MG63 (cell line): ENCODE data around the gene GLP1R. TPM values are rescaled to one million over a fixed set of nuclear protein-coding genes. Genes with fewer than 3 reads are reported as not detected.

Source experiments
- DNase-seq: peaks from one replicate; pipeline ENCODE4 v3.0.0-alpha.2; 2020
- H3K27me3 ChIP-seq: fragments of 250-450 bp; sonication (Bioruptor Pico); 2 replicates; pipeline ENCODE4 v1.5.1; 2020; ENCODE audit warnings: mild to moderate bottlenecking, moderate library complexity
- H3K36me3 ChIP-seq: fragments of 250-450 bp; sonication (Bioruptor Pico); 2 replicates; pipeline ENCODE4 v1.5.1; 2020; ENCODE audit warnings: mild to moderate bottlenecking, moderate library complexity
- H3K4me3 ChIP-seq: fragments of 250-450 bp; sonication (Bioruptor Pico); 2 replicates; pipeline ENCODE4 v1.5.1; 2020; ENCODE audit warnings: mild to moderate bottlenecking, moderate library complexity
- H3K9me3 ChIP-seq: fragments of 250-450 bp; sonication (Bioruptor Pico); 2 replicates; pipeline ENCODE4 v1.5.1; 2020; ENCODE audit warnings: mild to moderate bottlenecking, moderate library complexity
- total RNA-seq: library from RNA; depleted of rRNA; stranded (reverse); fragments of >200 nt; shearing (Covaris generic); gene quantifications from 2 replicates; pipeline ENCODE4 v1.2.3, GENCODE V29; 2014; ENCODE audit warnings: low replicate concordance

The GLP1R gene
- total RNA-seq, 1 experiment from 2014 or later = not detected

DNA sequence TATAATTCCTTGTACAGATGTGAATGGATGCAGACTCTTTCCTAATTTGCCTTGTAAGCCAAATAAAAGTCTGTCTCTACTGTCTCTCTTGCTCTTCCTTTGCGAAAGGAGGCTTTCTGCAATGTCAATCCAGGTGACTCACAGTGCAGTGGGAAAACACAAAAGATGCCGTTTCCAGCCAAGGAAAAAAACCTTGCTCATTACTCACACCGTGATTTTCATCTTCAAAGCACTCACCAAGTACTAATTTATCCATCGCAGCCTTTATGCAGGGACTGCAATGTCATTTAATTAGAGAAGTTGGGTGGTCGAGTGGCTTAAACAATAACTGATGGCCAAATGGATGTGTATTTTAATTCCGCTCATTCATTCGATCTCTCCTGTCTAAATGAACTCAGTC lies 42.6 kb downstream of the GLP1R start:
- Histone ChIP-seq H3K4me3 (no peak overlapping the region), H3K27me3 (peaks cover 48% of the 10 kb centered on the region), H3K36me3 (no peaks in the 10 kb centered on the region), H3K9me3 (no peaks in the 10 kb centered on the region; the same call in 1 of the 2 replicates)
- DNase-seq = no peak

DNA sequence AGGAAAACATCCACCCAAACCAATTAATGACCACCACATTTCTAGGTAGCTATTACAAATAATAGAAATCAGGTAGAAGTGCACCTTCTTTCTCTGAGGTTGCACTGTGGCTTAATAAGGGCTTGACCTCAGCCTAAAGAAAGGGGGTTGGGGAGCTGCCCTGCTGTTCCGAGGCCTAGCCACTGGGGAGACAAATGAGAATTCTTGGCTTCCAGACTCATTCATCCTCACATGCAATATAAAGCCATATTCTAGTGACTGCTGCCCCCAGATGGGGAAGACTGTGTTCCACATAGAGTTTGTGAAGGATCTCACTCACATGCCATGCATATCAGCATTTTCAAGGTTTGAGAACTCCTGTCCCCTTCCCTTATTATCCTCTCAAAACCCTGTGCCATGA lies 43.5 kb downstream of the GLP1R start:
- no peak overlapping the region for H3K4me3 ChIP-seq
- DNase-seq = no peak
- peaks cover 39% of the 10 kb centered on the region for H3K27me3 ChIP-seq
- no peaks in the 10 kb centered on the region; the same call in 1 of the 2 replicates for H3K9me3 ChIP-seq
- no peaks in the 10 kb centered on the region for H3K36me3 ChIP-seq

DNA sequence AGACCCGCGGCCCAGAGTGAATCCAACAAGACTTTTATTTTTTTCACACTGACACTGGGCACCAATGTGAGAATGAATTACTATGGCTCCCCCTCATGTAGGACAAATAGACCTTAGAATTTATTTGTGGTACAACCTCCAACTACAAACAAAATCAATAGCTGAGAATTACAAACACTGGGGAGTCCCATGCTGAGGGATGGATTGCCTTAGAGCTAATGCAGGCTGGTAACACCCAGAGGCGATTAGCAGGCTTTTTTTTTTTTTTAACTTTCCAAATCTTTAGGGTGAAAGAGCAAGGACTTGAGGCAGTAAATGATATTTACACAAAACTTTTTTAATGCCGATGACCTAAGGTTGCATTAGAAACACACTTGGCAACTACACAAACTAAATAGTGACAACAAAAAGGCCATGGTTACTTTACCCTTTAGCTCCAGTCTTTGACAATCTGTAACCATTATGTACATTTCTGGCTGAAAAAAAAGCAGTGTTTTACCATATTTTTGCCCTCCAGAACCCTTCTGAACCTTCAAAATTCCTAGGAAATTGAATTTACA lies 44.6 kb downstream of the GLP1R start:
- no peaks in the 10 kb centered on the region; the same call in 1 of the 2 replicates for H3K9me3 ChIP-seq
- H3K27me3 ChIP-seq = peaks cover 28% of the 10 kb centered on the region
- no peaks in the 10 kb centered on the region for H3K36me3 ChIP-seq
- H3K4me3 ChIP-seq = no peak overlapping the region
- DNase-seq = no peak

DNA sequence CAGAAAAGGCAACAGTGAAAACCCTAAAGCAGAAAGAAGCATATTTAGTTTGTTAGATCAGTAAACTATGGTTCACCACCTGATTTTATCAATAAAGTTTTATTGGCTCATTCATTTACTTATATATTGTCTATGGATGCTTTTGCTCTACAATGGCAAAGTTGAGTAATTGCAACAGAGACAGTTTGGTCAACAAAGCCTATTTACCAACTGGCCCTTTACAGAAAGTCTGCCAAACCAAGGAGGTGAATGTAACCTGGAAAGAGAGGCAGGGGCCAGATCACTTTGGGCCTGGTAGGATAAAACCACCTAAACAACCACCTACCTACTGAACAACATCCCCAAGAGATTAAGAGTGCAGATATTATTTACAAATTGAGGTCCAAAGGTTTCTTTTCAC lies 47.0 kb downstream of the GLP1R start:
- H3K36me3 ChIP-seq = no peaks in the 10 kb centered on the region
- no peaks in the 10 kb centered on the region for H3K9me3 ChIP-seq
- H3K27me3 ChIP-seq = peaks cover 8% of the 10 kb centered on the region
- no peak overlapping the region for H3K4me3 ChIP-seq
- DNase-seq = no peak

DNA sequence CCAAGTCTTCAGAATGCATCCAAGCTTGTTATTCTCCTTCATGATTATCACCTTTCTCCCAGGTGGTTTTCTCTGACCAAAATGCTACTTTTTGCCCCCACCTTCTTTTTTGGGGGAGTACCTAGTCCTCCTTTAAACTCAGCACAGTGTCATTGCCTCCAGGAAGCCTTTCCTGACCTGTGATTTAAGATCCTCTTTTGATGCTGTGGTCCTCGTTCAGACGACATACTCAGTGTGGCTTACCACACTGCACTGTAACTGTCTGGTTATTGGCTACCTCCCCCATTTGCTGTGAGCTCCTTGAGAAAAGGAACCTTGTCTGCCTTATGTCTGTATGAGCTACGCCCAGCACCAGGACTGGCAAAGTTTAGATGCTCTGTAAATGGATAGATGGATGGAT lies 51.8 kb downstream of the GLP1R start:
- peaks cover 13% of the 10 kb centered on the region for H3K36me3 ChIP-seq

DNA sequence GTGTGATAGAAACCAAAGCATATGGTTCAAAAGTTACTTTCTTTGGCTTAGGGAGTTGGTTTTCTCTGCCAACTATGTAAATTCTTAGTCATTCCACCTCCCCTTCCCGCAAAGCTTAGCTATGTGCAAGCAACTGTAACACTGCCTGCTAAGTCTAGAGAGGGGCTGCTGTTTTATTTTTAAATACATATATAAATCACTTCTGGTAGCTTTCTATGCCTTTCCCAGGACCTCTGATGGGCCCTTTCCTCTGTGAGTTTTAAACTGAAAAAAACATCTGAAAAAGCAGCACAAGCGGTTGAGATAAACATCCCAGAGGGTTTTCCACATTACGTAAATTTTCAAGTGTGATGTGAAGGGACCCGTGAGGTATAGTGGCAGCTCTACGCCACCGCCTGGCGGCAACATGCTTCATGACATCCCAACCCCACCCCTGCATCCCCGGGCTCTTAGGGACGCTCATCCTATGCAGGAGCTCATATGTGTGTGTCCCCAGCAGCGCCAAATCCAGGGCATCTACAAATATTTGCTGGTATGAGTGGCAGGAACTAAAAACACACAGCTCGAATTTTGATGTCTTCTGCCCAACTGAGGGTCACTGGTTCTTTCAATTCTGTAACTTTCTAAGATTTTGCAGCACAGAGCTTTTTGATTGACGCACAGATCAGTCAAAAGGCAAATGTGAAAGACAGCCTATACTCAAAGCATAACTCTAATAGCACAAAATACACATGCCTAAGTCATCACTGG lies 53.7 kb downstream of the GLP1R start:
- DNase-seq = peak; percentile 68
- Histone ChIP-seq H3K4me3 (no peak overlapping the region), H3K27me3 (no peaks in the 10 kb centered on the region), H3K9me3 (no peaks in the 10 kb centered on the region), H3K36me3 (peaks cover 23% of the 10 kb centered on the region)

More for the DNA sequence above, 51.8 kb downstream of the GLP1R start:
- no peak for DNase-seq
- Histone ChIP-seq H3K9me3 (no peaks in the 10 kb centered on the region), H3K27me3 (no peaks in the 10 kb centered on the region), H3K4me3 (no peak overlapping the region)

DNA sequence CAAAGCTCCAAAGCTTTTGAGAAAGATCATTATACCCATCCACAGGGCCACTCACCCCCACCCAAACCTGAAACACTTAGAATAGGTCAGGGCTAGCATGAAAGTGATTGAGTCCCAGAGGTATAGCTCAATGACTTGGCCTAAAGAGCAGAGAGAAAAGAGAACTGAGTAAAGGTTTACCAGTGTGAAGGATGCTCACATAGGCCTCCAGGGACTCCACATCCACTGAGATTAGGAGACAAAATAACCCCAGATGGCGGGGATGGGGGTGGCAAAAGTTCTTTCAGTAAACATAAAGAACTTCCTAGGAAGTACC lies 54.2 kb downstream of the GLP1R start:
- Histone ChIP-seq H3K36me3 (peaks cover 25% of the 10 kb centered on the region), H3K4me3 (no peak overlapping the region), H3K9me3 (no peaks in the 10 kb centered on the region), H3K27me3 (no peaks in the 10 kb centered on the region)
- DNase-seq = no peak

DNA sequence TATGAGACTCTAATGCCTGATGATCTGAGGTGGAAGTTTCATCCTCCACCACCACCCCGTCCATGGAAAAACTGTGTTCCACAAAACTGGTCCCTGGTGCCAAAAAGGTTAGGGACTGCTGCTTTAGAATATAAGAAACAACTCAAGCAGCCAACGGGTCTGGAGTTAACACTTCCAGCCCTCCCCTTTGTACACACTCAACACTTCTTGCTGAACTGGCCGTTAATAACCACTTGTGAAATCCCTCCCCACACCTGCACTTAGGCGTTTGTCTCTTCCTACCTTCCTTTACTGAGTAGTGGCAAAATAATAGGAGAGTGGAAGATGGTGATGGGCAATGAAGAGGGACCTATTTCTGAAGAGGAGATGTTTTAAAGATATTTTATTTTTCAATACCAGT lies 55.9 kb downstream of the GLP1R start:
- peaks cover 35% of the 10 kb centered on the region for H3K36me3 ChIP-seq
- H3K27me3 ChIP-seq = no peaks in the 10 kb centered on the region
- no peak for DNase-seq
- H3K4me3 ChIP-seq = no peak overlapping the region
- no peaks in the 10 kb centered on the region for H3K9me3 ChIP-seq

DNA sequence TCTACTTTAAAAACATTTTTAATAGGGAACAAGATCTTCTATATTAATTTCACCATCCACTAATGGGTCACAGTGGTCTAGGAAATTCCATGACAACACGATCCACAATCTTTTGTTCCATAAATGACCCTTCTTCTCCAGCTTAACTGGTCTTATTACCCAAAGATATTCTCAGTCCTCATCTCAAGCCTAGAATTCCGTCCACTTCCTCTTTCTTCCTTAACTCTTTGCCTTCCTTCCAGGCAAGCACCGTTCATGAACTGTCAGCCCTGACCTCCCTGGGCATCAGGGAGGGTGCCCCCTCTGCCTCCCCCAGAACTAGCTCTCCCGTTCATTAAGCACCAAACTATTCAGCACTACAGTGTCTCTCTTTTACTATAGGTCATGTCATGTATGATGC lies 58.5 kb downstream of the GLP1R start:
- no peak overlapping the region for H3K4me3 ChIP-seq
- H3K9me3 ChIP-seq = no peaks in the 10 kb centered on the region
- no peak for DNase-seq
- peaks cover 54% of the 10 kb centered on the region for H3K36me3 ChIP-seq
- no peaks in the 10 kb centered on the region for H3K27me3 ChIP-seq

DNA sequence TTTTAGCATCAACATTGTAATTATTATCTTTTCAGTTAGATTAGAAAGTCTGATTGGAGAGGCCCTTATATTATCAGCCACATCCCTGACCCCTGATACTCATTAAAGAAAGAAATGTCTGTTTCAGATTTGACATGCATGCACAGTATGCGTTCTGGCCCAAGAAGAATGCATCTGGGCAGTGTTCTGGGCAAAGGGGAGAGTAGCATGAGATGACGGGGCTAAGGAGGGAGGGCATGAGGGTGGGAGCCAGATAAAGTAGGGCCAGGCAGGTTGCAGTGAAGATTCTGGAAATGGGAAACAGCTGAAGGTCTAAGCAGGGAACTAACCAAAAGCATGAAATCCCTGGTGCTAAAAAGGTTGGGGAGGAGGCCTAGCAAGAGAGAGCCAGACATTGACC lies 59.1 kb downstream of the GLP1R start:
- Histone ChIP-seq H3K9me3 (no peaks in the 10 kb centered on the region), H3K36me3 (peaks cover 56% of the 10 kb centered on the region), H3K4me3 (no peak overlapping the region), H3K27me3 (no peaks in the 10 kb centered on the region)
- no peak for DNase-seq

DNA sequence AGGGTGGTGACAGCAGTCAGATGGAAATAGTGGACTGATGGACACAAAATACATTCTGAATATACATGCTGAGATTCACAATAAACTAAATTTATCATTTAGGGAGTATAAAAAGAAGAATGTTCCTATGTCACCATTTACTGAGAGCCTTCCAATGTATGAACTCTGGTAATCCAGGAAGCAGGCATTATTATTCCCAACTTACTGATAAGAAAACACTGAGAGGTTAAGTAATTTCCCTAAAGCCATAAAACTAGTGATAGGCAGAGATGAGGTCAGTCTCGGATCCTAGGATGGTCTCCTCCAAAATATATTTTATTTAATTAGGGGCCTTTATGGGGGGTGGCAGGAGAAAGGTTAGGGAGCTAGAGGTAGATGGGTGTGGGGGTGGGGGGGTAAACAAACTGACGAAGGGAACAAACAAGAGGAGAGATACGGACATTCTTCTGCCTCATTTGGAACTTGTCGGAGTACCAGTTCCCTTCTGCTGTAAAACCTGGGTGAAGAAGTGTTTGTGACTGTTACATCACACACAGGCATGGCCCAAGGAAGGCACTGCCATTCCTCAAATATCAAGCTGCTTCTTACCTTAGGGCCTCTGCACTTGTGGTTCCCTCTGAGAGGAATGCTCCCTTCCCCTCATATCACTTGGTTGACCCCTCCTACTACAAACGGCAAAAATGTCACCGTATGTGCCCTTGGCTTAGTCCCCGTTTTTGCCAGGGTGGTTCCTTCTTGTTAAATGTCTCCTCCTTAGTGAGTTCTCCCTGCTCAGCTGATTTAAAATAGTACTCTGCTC lies 59.7 kb downstream of the GLP1R start:
- no peak overlapping the region for H3K4me3 ChIP-seq
- no peaks in the 10 kb centered on the region for H3K27me3 ChIP-seq
- H3K9me3 ChIP-seq = no peaks in the 10 kb centered on the region
- DNase-seq = no peak
- H3K36me3 ChIP-seq = peaks cover 56% of the 10 kb centered on the region

DNA sequence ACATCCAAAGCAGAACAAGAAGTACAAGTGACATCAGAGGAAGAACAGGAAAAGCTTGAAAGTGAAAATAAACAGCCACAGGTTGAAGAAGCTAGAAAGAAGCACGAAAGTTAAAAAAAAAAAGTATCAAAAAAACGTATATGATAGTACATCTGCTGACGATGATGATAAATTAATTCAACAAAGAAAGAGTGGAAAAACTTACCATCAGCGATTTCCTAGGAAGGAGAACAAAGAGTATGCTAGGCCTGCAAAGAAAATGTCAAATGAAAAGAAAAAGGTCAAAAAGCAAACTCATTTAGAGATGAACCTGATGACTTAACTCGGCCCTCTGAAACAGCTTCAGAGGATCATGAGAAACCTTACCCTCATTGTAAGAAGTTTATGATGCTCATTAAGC lies 62.7 kb downstream of the GLP1R start:
- no peaks in the 10 kb centered on the region for H3K9me3 ChIP-seq
- DNase-seq = no peak

DNA sequence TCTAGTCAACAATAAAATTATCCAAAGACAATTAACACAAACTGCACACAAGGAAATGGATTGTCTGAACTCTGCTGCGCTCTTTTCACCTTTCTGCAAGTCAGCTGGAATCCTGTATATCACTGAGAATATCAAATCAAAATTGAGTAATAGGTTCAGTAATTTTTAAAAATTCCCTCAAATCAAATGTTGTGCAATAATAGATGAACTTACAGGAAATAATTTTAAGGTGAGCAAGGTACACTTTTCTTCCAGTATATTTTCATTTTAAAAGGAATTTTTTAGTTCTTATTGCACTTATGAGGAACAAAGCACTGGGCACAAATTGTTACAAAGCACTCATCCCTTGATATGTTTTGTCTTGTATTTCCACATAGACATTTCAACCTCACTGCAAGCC lies 65.2 kb downstream of the GLP1R start:
- Histone ChIP-seq H3K9me3 (no peaks in the 10 kb centered on the region), H3K36me3 (peaks cover 27% of the 10 kb centered on the region), H3K4me3 (peak overlapping the region; percentile 72), H3K27me3 (no peaks in the 10 kb centered on the region)
- DNase-seq = no peak

More for the DNA sequence above, 62.7 kb downstream of the GLP1R start:
- no peaks in the 10 kb centered on the region for H3K27me3 ChIP-seq
- H3K4me3 ChIP-seq = no peak overlapping the region
- peaks cover 38% of the 10 kb centered on the region for H3K36me3 ChIP-seq

DNA sequence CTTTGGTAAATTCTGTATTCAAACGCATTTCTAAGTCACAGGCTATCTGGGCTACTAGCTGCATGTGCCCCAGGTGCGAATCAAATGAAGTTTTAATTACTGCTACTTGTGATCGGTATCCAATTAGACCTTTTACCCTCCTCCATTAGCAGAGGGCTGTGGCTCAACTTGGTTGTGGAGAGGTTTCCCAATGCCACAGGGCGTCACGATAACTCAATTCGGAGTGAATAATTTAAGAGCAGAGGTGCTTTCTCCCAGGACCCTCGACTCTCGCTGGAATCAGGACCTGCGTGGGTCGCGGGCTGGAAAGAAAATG lies 65.8 kb downstream of the GLP1R start:
- Histone ChIP-seq H3K36me3 (peaks cover 23% of the 10 kb centered on the region), H3K9me3 (no peaks in the 10 kb centered on the region), H3K4me3 (peak overlapping the region; percentile 72), H3K27me3 (no peaks in the 10 kb centered on the region)
- DNase-seq = no peak

DNA sequence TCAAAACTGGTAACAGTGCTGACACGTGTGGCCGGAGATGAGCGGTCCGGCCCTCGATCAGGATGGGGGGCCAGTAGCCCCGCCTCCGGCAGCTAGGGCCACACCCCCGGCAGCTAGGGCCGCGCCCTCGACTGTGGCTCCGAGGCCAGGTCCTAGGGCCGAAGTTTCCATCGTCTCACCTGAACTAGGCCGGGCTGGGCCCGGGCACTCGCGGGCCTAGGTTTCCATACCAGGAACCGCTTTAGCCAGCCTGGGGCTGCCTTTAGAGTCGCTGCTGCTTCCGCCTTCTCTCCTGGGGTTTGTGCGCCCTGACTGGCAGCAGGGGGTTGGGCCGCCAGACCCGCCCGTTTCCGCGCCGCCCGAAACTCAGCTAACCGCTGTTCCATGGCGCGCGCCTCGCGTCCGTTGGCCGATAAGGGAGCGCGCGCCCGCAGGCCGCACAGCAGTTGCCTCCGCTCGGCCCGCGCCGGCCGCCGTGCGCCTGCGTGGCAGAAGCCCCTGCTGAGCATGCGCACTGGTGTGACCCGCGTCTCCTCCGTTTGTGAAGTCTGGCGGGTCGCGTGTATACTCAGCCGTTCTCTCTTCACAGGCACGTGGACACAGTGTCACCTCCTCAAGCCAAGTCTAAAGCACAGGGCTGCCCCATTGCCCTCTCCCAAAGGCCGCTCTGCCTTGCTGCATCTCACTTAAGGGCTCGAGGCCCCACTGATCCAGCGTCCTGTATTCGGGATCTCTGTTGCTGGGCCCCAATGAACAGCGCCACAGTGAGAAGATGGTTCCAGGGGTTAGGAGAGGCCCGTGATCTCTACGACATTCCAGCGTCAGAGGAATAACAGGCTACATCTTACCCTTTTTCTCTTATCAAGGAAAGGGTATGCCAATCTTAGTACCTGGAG lies 66.4 kb downstream of the GLP1R start, which contains the start of gene SAYSD1:
TSS of gene SAYSD1 (minus strand) at position 483 of the 896 bp plus-strand sequence. CDS start at position 386, 97 bp downstream.
- Histone ChIP-seq H3K9me3 (peaks cover 2% of the 10 kb centered on the region; the same call in 1 of the 2 replicates), H3K27me3 (0 out of 2 replicates have a peak, but pooled peaks cover 3% of the 10 kb centered on the region), H3K36me3 (peaks cover 17% of the 10 kb centered on the region), H3K4me3 (peak within 1 kb of the TSS; percentile 72)
- peak; percentile 100 for DNase-seq

DNA sequence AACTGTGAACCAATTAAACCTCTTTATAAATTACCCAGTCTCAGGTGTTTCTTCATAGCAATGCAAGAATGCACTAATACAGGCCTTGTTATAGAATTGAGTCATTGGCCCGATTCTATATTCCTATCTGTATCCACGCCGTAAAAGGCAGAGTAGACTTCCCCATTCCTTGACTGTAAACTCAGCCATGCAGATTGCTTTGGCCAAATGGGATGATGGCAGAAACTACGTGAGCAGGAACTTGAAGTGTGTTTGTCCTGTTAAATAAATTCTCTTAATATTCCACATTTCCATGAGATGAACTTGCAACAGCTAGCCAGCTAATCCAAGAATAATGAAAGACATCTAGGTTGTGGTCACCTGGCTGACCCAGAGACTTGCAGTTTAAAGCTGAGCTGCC lies 70.3 kb downstream of the GLP1R start:
- Histone ChIP-seq H3K9me3 (peaks cover 2% of the 10 kb centered on the region; the same call in 1 of the 2 replicates), H3K36me3 (no peaks in the 10 kb centered on the region), H3K27me3 (peaks cover 13% of the 10 kb centered on the region; the same call in 1 of the 2 replicates), H3K4me3 (no peak overlapping the region)
- no peak for DNase-seq
